GM18858 (cell line): ENCODE results near the gene ANAPC13.

Source experiments
- ATAC-seq: cut with Tn5 transposase; IDR thresholded peaks from one replicate; pipeline ENCODE4 v1.9.1; 2021; ENCODE audit not compliant: unreplicated experiment

The ANAPC13 gene

DNA sequence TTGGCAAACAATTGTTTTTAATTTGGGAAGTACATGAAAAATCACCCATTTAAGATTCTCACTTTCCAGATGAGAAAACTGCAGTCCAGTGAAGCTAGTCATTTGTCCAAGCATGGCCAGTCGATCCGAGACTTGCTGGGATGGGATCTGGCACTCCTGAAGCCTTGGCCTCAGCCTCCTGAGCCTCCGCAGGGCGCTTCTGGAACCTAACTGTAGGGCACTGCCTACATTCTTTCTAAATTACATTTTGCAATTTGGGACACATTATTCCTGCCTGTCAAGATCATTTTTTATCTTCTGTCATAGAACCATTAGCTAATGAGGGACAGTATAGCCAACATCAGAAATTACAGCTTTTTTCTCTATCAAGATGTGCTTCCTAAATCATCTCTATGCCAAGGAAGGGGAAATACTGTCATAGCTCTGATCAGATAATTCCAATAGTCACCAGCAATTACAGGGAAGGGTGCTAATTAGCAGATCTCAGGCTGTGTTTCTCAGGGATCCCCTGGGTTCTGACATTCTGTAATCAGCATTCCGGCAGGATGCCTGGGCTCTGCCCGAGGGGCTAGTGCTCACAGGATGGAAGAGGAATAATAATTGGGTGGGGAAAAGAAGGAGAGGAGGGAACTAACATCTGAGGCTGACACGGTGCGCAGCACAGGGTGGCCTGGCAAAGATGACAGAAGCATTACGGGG is 28.3 kb downstream of the ANAPC13 start:
- no peak for ATAC-seq

DNA sequence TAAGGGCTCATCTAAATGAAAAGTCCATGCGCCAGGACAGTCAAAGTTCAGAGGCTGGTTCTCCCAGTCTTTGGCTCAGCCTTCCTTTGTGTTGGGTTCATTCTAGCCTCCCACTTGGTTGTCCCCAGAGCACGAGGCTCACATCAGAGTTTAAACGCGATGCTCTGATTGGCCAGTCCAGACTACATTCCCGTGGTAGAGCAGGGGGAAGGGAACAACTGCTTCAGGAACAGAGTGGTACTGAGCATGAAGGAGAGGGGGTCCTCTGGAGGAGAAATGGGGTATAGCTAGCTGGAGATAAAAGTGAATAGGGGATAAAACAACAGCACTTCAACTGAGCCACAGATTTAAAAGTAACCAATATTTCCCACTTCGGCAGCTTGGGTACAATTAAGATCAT is 32.2 kb downstream of the ANAPC13 start:
- no peak for ATAC-seq

DNA sequence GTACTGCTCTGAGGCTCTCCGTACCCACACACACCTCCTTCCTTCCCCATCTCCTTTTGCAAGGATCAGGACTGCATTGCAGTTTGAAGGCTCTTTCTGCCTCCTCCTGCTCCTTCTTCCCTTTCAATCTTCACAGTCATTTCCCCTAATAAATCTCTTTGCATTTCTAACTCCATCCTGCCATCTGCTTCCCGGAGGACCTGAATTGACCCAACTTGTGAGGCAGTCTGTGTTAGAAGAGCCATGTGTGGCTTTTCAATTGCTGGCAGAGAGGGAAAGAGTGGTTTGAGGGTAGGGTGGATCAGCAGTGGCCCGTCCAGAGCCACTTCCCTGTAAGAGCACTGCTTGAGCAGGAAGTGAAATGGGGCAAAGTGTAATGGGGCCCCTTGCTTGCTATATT is 35.8 kb downstream of the ANAPC13 start:
- ATAC-seq: no peak

DNA sequence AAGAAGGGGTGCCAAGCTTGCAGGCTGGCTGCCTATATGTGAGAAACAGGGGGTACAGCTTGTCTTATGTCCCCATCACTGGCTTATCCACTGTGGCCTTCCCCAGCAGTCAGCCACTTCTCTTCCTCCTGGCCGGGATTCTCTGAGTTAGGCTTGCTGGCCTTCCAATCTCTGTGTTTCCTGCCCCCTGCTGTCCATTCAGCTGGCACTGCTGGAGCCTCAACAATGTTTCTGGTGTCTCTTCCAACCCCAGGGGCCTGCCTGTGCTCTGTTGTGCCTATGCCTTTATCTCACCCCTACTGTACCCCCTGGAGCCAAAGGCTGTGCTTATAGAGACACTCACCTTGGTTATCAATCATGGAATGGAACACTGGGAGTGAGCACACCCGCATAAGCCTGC is 36.5 kb downstream of the ANAPC13 start:
- ATAC-seq: no peak

DNA sequence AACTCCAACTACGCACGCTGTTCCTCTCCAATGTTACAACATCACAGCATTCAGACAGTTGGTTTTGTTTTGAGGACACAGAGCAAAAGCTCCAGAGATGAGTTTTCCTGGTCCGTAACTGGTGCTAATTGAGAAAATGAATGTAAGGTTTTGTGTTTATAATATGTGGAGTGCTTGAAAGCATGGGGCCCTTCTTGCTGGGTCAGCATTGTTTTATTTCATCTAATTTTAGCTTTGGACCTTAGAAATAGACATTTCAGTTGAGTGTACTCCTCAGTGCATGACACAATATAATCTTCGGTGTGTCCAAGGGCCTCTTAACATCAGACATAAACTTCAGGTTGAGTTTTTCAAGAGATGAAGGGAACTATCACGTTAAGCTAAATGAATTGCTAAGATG is 37.1 kb downstream of the ANAPC13 start:
- ATAC-seq: no peak

DNA sequence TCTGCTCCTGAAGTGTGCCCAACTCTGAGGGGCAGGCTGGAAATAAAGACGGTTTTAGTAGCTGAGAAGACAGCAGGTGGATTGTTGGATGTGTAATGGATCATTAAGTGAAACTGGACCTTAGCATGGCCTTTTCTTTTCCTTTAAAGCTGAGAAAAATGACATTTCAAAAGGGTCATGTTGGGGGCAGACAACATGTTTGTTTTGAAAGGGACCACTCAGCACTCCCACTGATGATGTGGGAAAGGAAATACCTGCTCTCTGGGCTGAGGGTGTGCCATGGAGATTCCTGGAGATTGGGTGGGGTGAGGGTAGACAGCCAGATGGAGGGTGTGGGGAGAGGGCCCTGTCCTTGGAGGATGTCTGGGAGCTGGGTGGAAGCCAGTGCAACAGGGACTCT is 38.4 kb downstream of the ANAPC13 start:
- ATAC-seq: no peak

DNA sequence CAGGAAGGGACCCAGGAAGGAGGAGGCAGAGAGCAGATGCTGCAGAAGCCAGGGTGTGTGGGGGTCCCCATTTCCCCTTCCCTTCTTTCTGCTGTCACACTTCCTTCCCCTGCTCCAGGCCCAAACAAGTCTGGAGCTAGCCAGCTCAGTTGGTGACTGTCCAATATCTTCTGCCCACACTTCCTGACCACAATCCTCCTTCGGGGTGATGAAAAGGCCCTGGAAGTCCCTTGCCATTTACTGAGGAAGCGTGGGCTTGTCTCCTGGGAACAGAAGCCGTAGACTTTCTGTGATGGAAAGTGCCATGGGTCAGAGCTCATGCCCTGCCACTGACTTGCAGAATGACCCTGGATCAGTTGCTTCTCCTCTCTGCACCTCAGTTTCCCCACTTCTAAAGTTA is 39.0 kb downstream of the ANAPC13 start:
- ATAC-seq: no peak

DNA sequence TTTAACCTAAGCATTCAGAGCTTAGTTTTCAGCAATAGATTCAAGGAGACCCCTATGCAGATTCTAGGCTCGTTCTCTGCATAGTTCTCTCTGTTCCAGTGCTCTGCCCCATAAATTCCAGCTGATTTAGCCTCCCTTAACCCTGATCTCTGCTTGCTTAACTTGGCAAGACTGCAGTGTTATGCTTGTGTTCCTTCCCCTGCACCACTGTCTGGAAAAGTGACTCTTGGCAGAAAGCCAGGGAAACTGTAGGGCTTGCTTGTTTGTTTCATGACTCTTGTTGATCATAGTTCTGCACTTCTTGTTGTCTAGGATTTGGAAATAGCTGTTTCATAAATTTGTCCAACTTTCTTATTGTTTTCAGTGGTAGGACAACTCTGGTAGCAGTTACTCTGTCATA is 40.1 kb downstream of the ANAPC13 start:
- ATAC-seq: no peak

DNA sequence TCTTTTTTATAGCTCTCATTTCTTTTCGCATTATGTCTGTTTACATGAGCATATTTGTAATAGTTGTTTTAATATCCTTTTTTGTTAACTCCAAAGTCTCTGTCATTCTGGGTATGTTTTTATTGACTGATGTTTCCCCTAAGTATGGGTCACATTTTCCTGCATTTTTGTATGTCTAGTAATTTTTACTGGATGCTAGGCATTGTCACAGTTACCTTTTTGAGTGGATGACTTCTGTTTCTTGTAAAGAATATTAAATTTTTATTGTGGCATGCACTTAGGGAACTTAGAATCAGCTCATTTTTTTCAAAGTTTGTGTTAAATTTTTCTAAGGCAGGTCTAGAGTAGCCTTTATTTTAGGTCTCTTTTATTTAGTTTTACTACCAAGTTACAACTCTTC is 40.7 kb downstream of the ANAPC13 start:
- ATAC-seq: no peak

DNA sequence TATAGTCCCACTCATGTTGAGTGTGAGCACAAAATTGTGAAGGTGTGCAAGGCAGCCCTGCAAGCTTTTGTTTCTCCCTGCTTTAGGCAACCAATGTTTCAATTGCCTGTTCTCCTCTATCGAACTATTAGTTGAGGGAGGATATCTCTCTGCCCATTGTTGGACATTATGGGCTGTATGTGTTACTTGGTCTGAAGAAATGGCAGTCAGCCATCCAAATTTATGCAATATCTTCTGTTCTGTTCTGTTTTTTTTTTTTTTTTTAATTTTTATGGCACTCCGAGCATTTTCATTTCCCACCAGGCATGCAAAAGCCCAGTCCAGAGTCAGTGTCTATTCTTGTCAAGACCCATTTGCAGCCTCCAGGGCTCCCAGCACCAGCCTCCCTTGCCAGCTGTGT is 44.0 kb downstream of the ANAPC13 start:
- no peak for ATAC-seq

DNA sequence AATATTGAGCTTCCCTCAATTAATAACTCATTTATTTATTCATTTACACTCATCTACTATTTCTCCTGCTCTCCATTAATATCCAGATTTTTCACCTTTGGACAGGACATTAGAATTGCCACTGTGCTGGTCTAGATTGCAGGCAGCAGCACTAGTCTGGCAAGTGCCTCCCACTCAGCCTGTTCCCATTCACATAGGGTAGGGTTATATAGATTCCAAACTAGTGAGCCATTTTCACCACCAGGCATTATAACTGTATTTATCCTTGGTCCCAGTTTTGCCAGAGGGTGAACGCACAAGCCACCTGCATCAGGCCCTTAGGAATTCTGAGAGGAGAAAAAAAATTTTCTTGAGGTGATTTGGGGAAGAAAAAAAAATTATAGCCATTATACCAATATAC is 44.5 kb downstream of the ANAPC13 start:
- ATAC-seq: no peak

DNA sequence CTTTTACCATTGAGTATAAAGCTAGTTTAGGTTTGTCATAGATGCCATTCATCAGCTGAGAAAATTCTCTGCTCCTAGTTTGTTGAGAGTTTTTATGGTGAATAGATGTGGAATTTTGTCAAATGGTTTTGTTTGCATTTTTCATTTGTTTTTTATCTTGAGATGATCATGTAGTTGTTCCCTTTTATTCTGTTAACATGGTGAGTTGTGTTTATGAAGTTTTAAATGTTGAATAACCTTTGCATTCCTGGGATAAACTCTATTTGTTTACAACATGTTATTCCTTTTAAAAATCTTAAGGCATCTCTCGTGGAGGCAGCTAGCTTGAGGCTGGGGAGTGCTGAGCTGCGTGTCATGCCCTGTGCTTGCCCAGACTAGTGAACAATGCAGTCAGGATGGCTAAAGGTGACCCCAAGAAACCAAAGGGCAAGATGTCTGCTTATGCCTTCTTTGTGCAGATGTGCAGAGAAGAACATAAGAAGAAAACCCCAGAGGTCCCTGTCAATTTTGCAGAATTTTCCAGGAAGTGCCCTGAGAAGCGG is 48.5 kb downstream of the ANAPC13 start:
- no peak for ATAC-seq

DNA sequence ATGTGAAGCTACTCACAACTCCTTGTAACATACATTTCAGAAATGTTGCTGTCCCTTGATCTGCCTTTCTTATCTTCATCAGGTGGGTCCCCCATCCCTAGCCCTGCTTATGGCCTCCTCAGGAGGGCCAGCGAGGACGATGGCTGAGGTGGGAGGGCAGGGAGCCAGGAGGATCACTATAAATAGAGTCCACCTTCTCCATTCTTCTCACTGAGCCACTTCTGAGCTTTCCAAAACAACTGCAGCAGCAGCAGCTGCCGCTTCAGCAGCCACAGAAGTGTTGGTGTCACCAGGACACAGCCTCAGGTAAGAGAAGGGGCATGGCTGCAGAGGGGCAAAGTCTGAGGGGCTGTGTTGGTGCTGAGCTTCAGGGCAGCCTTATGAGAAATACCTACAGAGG is 53.5 kb downstream of the ANAPC13 start:
- no peak for ATAC-seq

DNA sequence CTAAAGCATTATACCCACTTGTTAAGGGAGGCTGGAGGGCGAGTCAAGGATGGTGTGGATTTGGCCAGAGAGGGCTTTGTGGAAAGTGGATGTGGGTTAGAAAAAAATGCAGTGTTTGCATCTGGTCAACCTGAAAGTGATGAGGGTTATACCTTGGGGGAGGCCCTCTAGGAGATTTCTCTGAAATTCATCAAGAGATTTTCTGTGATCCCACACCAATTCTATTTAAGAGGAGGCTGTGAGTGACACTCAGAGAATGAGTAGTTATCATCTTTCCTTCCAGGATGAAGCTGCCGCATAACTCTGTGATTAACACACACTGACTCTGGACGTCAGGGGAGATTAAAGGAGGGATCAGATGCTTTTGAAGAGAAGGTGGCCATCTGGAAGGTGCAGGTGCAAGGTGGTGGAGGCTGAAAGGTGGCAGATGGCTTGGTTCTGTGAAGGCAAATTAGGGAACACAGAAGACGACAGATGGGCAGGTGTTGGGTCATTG is 54.8 kb downstream of the ANAPC13 start:
- ATAC-seq: no peak

DNA sequence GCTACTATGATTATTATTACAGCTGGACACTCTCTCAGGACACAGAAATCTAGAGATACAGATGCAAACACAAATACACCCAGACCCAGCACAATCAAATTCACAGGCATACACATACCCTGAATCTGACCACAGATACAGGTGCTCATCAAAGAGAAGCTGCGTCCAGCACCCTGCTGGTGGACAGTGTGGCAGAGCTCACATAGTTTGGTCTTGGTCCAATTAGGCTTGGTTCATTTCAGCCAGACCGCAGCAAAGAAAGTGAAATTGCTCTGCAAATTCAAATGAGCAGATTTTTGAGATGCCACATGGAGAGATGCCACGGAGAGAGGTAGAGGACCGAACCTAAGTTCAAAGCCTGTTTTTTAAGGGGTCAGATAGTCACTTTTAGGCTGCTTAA is 55.6 kb downstream of the ANAPC13 start:
- no peak for ATAC-seq

DNA sequence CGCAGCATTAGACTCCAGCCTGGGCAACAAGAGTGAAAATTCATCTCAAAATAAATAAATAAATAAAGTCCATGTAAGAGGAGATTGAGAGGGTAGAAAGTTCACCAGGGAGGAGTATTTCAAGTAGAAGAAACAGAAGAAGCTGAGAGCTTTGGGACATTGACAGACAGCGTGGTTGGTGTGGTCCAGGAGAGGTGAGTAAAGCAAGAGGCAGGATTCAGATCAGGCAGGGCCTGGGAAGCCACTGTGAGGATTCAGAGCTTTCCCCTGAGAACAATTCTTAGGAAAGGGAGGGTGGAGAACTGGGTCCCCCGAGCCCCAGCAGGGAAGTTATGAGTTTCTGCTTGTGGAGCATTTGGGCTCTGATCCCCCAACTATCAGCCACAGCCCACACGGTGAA is 57.4 kb downstream of the ANAPC13 start:
- no peak for ATAC-seq
